Astrocyte (in vitro differentiated cells and primary cell): Measurements from ENCODE around the gene DDX1.

Experiments used
- CTCF ChIP-seq: IDR thresholded peaks from 2 replicates; pipeline ENCODE4 v1.5.1; 2011; ENCODE audit warnings: low read depth, mild to moderate bottlenecking, inconsistent platforms, low read length, moderate library complexity; ENCODE audit not compliant: insufficient read depth
- EZH2 ChIP-seq: IDR thresholded peaks from 2 replicates; pipeline ENCODE4 v1.6.1; 2012; ENCODE audit warnings: mild to moderate bottlenecking, low read length, inconsistent platforms; ENCODE audit not compliant: insufficient read depth

GRCh38 chr2:15622214-15622613 lies 30.5 kb downstream of the DDX1 start:
- TF ChIP-seq EZH2 (no peak), CTCF (no peak)
